ENCODE data around the gene SLC25A46. TPM values are rescaled to one million over a fixed set of nuclear protein-coding genes. Genes with fewer than 3 reads are reported as not detected.

The SLC25A46 gene
- total RNA-seq, 1 experiment from 2014 or later, result 25.9 TPM

DNA sequence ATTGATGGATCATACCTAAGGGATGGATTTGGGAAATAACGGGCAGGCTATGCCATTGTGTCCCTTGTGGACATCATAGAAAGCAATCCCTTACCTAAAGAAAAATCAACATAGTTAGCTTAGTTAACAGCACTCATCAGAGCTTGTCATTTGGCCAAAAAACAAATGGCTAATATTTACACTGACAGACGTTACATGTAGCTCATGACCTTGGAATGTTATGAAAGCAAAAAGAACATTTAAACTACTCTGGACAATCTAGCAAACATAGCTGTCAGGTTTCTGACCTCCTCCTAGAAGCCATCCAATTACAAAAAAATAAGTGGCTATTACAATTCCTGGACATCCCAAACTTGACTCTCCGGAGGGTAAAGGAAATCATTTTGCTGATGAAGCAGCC, 36.1 kb upstream of the SLC25A46 start:
- BruUV-seq (replicated peaks), result no TSS peak

More for the DNA sequence above, 36.1 kb upstream of the SLC25A46 start:
- DNase-seq (ENCODE audit: low read depth, low spot score), result no peak
- intact Hi-C loops (cut with micrococcal nuclease), result no loop called here
- no peaks in the 10 kb centered on the region for H3K9me3 ChIP-seq (ENCODE audit: control insufficient read depth in 1 of 2, insufficient read depth in 1 of 2, low read depth in 1 of 2, low read length in 2 of 2)
- H4K20me1 ChIP-seq (ENCODE audit: insufficient read depth), result no peaks in the 10 kb centered on the region
- TF ChIP-seq, protein P1, sequence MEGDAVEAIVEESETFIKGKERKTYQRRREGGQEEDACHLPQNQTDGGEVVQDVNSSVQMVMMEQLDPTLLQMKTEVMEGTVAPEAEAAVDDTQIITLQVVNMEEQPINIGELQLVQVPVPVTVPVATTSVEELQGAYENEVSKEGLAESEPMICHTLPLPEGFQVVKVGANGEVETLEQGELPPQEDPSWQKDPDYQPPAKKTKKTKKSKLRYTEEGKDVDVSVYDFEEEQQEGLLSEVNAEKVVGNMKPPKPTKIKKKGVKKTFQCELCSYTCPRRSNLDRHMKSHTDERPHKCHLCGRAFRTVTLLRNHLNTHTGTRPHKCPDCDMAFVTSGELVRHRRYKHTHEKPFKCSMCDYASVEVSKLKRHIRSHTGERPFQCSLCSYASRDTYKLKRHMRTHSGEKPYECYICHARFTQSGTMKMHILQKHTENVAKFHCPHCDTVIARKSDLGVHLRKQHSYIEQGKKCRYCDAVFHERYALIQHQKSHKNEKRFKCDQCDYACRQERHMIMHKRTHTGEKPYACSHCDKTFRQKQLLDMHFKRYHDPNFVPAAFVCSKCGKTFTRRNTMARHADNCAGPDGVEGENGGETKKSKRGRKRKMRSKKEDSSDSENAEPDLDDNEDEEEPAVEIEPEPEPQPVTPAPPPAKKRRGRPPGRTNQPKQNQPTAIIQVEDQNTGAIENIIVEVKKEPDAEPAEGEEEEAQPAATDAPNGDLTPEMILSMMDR (IDR thresholded peaks at IDR 0.05 in 2 of 3, conservative IDR thresholded peaks at IDR 0.05 in 1 of 3; ENCODE audit: borderline replicate concordance in 1 of 3, insufficient read depth in 1 of 3, low read depth in 2 of 3, low read length in 2 of 3), result no peak
- TF ChIP-seq YY1 (IDR thresholded peaks at IDR 0.05; ENCODE audit: extremely low read depth, insufficient replicate concordance, low read depth, low read length), result no peak
- TF ChIP-seq, protein P2, sequence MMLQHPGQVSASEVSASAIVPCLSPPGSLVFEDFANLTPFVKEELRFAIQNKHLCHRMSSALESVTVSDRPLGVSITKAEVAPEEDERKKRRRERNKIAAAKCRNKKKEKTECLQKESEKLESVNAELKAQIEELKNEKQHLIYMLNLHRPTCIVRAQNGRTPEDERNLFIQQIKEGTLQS (IDR thresholded peaks at IDR 0.05), result no peak
- TF ChIP-seq ZNF274 (IDR thresholded peaks at IDR 0.05; ENCODE audit: low read depth, low read length), result no peak
- no peak for TF ChIP-seq EZH2phosphoT487 (IDR thresholded peaks at IDR 0.05; ENCODE audit: borderline replicate concordance)
- TF ChIP-seq SIN3A (IDR thresholded peaks at IDR 0.05; ENCODE audit: low read depth), result no peak
- TF ChIP-seq RAD21 (IDR thresholded peaks at IDR 0.05; ENCODE audit: low read depth), result no peak
- TF ChIP-seq, protein P3, sequence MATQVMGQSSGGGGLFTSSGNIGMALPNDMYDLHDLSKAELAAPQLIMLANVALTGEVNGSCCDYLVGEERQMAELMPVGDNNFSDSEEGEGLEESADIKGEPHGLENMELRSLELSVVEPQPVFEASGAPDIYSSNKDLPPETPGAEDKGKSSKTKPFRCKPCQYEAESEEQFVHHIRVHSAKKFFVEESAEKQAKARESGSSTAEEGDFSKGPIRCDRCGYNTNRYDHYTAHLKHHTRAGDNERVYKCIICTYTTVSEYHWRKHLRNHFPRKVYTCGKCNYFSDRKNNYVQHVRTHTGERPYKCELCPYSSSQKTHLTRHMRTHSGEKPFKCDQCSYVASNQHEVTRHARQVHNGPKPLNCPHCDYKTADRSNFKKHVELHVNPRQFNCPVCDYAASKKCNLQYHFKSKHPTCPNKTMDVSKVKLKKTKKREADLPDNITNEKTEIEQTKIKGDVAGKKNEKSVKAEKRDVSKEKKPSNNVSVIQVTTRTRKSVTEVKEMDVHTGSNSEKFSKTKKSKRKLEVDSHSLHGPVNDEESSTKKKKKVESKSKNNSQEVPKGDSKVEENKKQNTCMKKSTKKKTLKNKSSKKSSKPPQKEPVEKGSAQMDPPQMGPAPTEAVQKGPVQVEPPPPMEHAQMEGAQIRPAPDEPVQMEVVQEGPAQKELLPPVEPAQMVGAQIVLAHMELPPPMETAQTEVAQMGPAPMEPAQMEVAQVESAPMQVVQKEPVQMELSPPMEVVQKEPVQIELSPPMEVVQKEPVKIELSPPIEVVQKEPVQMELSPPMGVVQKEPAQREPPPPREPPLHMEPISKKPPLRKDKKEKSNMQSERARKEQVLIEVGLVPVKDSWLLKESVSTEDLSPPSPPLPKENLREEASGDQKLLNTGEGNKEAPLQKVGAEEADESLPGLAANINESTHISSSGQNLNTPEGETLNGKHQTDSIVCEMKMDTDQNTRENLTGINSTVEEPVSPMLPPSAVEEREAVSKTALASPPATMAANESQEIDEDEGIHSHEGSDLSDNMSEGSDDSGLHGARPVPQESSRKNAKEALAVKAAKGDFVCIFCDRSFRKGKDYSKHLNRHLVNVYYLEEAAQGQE (IDR thresholded peaks at IDR 0.05; ENCODE audit: low read depth), result no peak
- no peak for TF ChIP-seq CEBPB (IDR thresholded peaks at IDR 0.05; ENCODE audit: low read depth)
- no peak for TF ChIP-seq POLR2AphosphoS5 (IDR thresholded peaks at IDR 0.05; ENCODE audit: low read depth, low read length)
- no peak for TF ChIP-seq TCF7L2 (IDR thresholded peaks at IDR 0.05; ENCODE audit: borderline replicate concordance, extremely low read depth, insufficient read depth, insufficient read length)
- no peak for TF ChIP-seq SRF (IDR thresholded peaks at IDR 0.05; ENCODE audit: low read depth)
- no peak overlapping the region for H2AFZ ChIP-seq (ENCODE audit: low read depth, low read length, poor library complexity, severe bottlenecking)
- H3K36me3 ChIP-seq (ENCODE audit: control insufficient read depth in 1 of 2, insufficient read depth in 2 of 2, low read length in 2 of 2), result no peaks in the 10 kb centered on the region
- no peaks in the 10 kb centered on the region for H3K9me2 ChIP-seq (ENCODE audit: insufficient read depth)
- H3K4me2 ChIP-seq (ENCODE audit: low read length), result no peak overlapping the region
- H3K4me1 ChIP-seq (ENCODE audit: control insufficient read depth in 1 of 2, insufficient read depth in 2 of 2, low read length in 2 of 2), result no peaks in the 10 kb centered on the region
- no peak for ATAC-seq
- ChIA-PET CTCF (no interaction called here), RAD21 (ENCODE audit: low non-redundant PET in 1 of 2, low total read pairs in 2 of 2, uncharacterized antibody in 2 of 2, unreplicated experiment in 2 of 2) (no interaction called here), POLR2A (no interaction called here)
- no peak overlapping the region for H3K4me3 ChIP-seq (replicated peaks in 1 of 2; ENCODE audit: low read depth in 1 of 2, low read length in 2 of 2)
- no peak overlapping the region for H3K9ac ChIP-seq (ENCODE audit: low read length)
- no peaks in the 10 kb centered on the region for H3K27me3 ChIP-seq (ENCODE audit: insufficient read depth, low read length)
- no peak overlapping the region for H3K27ac ChIP-seq (ENCODE audit: low read depth, low read length)
- H3K79me2 ChIP-seq (ENCODE audit: insufficient read depth, low read length), result no peaks in the 10 kb centered on the region
